ENCODE measurements around the gene C1orf116. TPM values are rescaled to one million over a fixed set of nuclear protein-coding genes. Genes with fewer than 3 reads are reported as not detected.

C1orf116 gene
- total RNA-seq, 2 donors from 2014 or later: 17.2 to 31.6 TPM

GRCh38 chr1:207007352-207008033 is 25.1 kb downstream of the C1orf116 start:
- ATAC-seq (no peak), DNase-seq (no peak)
- intact Hi-C loops (cut with DNase I, micrococcal nuclease): no loop called here

- ATAC-seq (no peak), DNase-seq (no peak)
- intact Hi-C loops (cut with DNase I, micrococcal nuclease): no loop called here
Measured at GRCh38 chr1:207006914-207007313, 25.6 kb downstream of the C1orf116 start.

- no peak for DNase-seq
- intact Hi-C loops (cut with DNase I, micrococcal nuclease): no loop called here
- ATAC-seq: no peak
Measured at GRCh38 chr1:207006083-207006482, 26.5 kb downstream of the C1orf116 start.

GRCh38 chr1:207004931-207005830 is 27.4 kb downstream of the C1orf116 start:
- peak; percentile 70 to 75 for DNase-seq
- ATAC-seq: peak; percentile 66
- intact Hi-C loops (cut with DNase I, micrococcal nuclease): no loop called here

- DNase-seq (no peak), ATAC-seq (no peak)
- intact Hi-C loops (cut with DNase I, micrococcal nuclease): no loop called here
Measured at GRCh38 chr1:207003210-207003609, 29.3 kb downstream of the C1orf116 start.

- no peak for ATAC-seq
- intact Hi-C loops (cut with DNase I, micrococcal nuclease): no loop called here
- no peak for DNase-seq
Measured at GRCh38 chr1:207002724-207003146, 29.8 kb downstream of the C1orf116 start.

GRCh38 chr1:207001492-207002245 is 30.9 kb downstream of the C1orf116 start:
- ATAC-seq: peak; percentile 87
- intact Hi-C loops (cut with DNase I, micrococcal nuclease): no loop called here
- DNase-seq: no peak

GRCh38 chr1:207000651-207001291 is 31.8 kb downstream of the C1orf116 start:
- no peak for DNase-seq
- ATAC-seq: no peak
- intact Hi-C loops (cut with DNase I, micrococcal nuclease): no loop called here

- DNase-seq: no peak
- intact Hi-C loops (cut with DNase I, micrococcal nuclease): no loop called here
Measured at GRCh38 chr1:206998816-206999215, 33.7 kb downstream of the C1orf116 start.

GRCh38 chr1:206992790-206993189 is 39.8 kb downstream of the C1orf116 start:
- no peak for DNase-seq
- intact Hi-C loops (cut with DNase I, micrococcal nuclease): no loop called here
- peak; percentile 49 for ATAC-seq

More at GRCh38 chr1:206998816-206999215, 33.7 kb downstream of the C1orf116 start:
- ATAC-seq: no peak

GRCh38 chr1:206987873-206988272 is 44.7 kb downstream of the C1orf116 start:
- intact Hi-C loops (cut with DNase I, micrococcal nuclease): no loop called here
- DNase-seq: no peak
- no peak for ATAC-seq

- no peak for ATAC-seq
- no peak for DNase-seq
- intact Hi-C loops (cut with DNase I, micrococcal nuclease): no loop called here
Measured at GRCh38 chr1:206986885-206987284, 45.7 kb downstream of the C1orf116 start.

GRCh38 chr1:206986402-206986801 is 46.2 kb downstream of the C1orf116 start:
- no peak for DNase-seq
- intact Hi-C loops (cut with DNase I, micrococcal nuclease): no loop called here
- ATAC-seq: no peak

- DNase-seq (no peak), ATAC-seq (peak; percentile 59)
- intact Hi-C loops (cut with DNase I, micrococcal nuclease): no loop called here
Measured at GRCh38 chr1:206985162-206985749, 47.3 kb downstream of the C1orf116 start.

- DNase-seq: peak in 1 of 2 donors; percentile 76
- intact Hi-C loops (cut with DNase I, micrococcal nuclease): no loop called here
- peak; percentile 55 for ATAC-seq
Measured at GRCh38 chr1:206982216-206982615, 50.3 kb downstream of the C1orf116 start.

- no peak for DNase-seq
Measured at GRCh38 chr1:206979379-206980043, 53.0 kb downstream of the C1orf116 start.

GRCh38 chr1:206978259-206978658 is 54.3 kb downstream of the C1orf116 start:
- intact Hi-C loops (cut with DNase I, micrococcal nuclease): no loop called here
- ATAC-seq (peak; percentile 73), DNase-seq (no peak)

More at GRCh38 chr1:206979379-206980043, 53.0 kb downstream of the C1orf116 start:
- peak; percentile 66 for ATAC-seq
- intact Hi-C loops (cut with DNase I, micrococcal nuclease): no loop called here

GRCh38 chr1:206975306-206975705 is 57.2 kb downstream of the C1orf116 start:
- intact Hi-C loops (cut with DNase I, micrococcal nuclease): no loop called here
- ATAC-seq (peak; percentile 50), DNase-seq (peak; percentile 64 to 68)
